SK-N-SH treated with all-trans-retinoic acid at 6 μM for 48 hours (cell line): ENCODE results near the gene MAPRE2.

Experiments used
- ATAC-seq: fragments of 200-7000 bp; cut with Tn5 transposase; 3 replicates; pipeline ENCODE4 v1.9.1; 2020; ENCODE audit warnings: mild to moderate bottlenecking, moderate library complexity
- ARNTL ChIP-seq: fragments of 450-650 bp; formaldehyde crosslinking; IDR thresholded peaks from 2 replicates; pipeline ENCODE4 v1.5.0; 2020; ENCODE audit warnings: low read depth, mild to moderate bottlenecking, moderate library complexity, borderline replicate concordance
- BACH2 ChIP-seq: fragments of 250-450 bp; sonication (Bioruptor Pico); IDR thresholded peaks from 2 replicates; pipeline ENCODE4 v1.9.0; 2021; ENCODE audit warnings: mild to moderate bottlenecking, borderline replicate concordance
- CSDC2 ChIP-seq: fragments of 250-450 bp; sonication (Bioruptor Pico); IDR thresholded peaks from 2 replicates; pipeline ENCODE4 v1.5.0; 2020; ENCODE audit warnings: mild to moderate bottlenecking, moderate library complexity
- GLIS3 ChIP-seq: fragments of 250-450 bp; sonication (Bioruptor Pico); IDR thresholded peaks from 2 replicates; pipeline ENCODE4 v1.5.0; 2020; ENCODE audit warnings: mild to moderate bottlenecking, moderate library complexity
- ISL1 ChIP-seq: fragments of 250-450 bp; sonication (Bioruptor Pico); IDR thresholded peaks from 2 replicates; pipeline ENCODE4 v2.1.2; 2022; ENCODE audit warnings: mild to moderate bottlenecking, moderate library complexity
- PPARA ChIP-seq: fragments of 250-450 bp; sonication (Bioruptor Pico); IDR thresholded peaks from 2 replicates; pipeline ENCODE4 v1.5.0; 2020; ENCODE audit warnings: mild to moderate bottlenecking, borderline replicate concordance
- SNAI2 ChIP-seq: fragments of 250-450 bp; sonication (Bioruptor Pico); IDR thresholded peaks from 2 replicates; pipeline ENCODE4 v1.5.0; 2020; ENCODE audit warnings: mild to moderate bottlenecking, moderate library complexity
- TCF4 ChIP-seq: fragments of 250-450 bp; sonication (Bioruptor Pico); IDR thresholded peaks from 2 replicates; pipeline ENCODE4 v1.8.0; 2021; ENCODE audit warnings: mild to moderate bottlenecking, moderate library complexity, borderline replicate concordance
- TOX ChIP-seq: fragments of 250-450 bp; sonication (Bioruptor Pico); IDR thresholded peaks from 2 replicates; pipeline ENCODE4 v1.8.0; 2021; ENCODE audit warnings: mild to moderate bottlenecking, moderate library complexity, borderline replicate concordance
- ZC3H10 ChIP-seq: fragments of 250-450 bp; sonication (Bioruptor Pico); IDR thresholded peaks from 2 replicates; pipeline ENCODE4 v1.5.1; 2021; ENCODE audit warnings: mild to moderate bottlenecking, moderate library complexity
- ZFP3 ChIP-seq: fragments of 250-450 bp; sonication (Bioruptor Pico); IDR thresholded peaks from 2 replicates; pipeline ENCODE4 v1.5.0; 2020; ENCODE audit warnings: mild to moderate bottlenecking, moderate library complexity
- ZNF565 ChIP-seq: fragments of 450-650 bp; formaldehyde crosslinking; conservative IDR thresholded peaks from 2 replicates; pipeline ENCODE4 v1.5.0; 2020; ENCODE audit warnings: low read depth, mild to moderate bottlenecking, moderate library complexity
- ZNF70 ChIP-seq: fragments of 450-650 bp; formaldehyde crosslinking; IDR thresholded peaks from 2 replicates; pipeline ENCODE4 v1.5.0; 2020; ENCODE audit warnings: mild to moderate bottlenecking, moderate library complexity
- ZNF8 ChIP-seq: fragments of 450-650 bp; formaldehyde crosslinking; IDR thresholded peaks from 2 replicates; pipeline ENCODE4 v1.5.0; 2020; ENCODE audit warnings: mild to moderate bottlenecking, moderate library complexity
- TF ChIP-seq, protein P1 (sequence below): fragments of 250-450 bp; sonication (Bioruptor Pico); IDR thresholded peaks from 2 replicates; pipeline ENCODE4 v1.5.0; 2020; ENCODE audit warnings: mild to moderate bottlenecking, moderate library complexity
- TF ChIP-seq, protein P2 (sequence below): fragments of 250-450 bp; sonication (Bioruptor Pico); IDR thresholded peaks from 2 replicates; pipeline ENCODE4 v1.5.1; 2020; ENCODE audit warnings: low read depth, mild to moderate bottlenecking, moderate library complexity
- TF ChIP-seq, protein P3 (sequence below): fragments of 250-450 bp; sonication (Bioruptor Pico); IDR thresholded peaks from 2 replicates; pipeline ENCODE4 v1.8.0; 2021; ENCODE audit warnings: low read depth, mild to moderate bottlenecking, moderate library complexity, borderline replicate concordance
- TF ChIP-seq, protein P4 (sequence below): fragments of 250-450 bp; sonication (Bioruptor Pico); IDR thresholded peaks from 2 replicates; pipeline ENCODE4 v1.5.1; 2021; ENCODE audit warnings: mild to moderate bottlenecking, moderate library complexity
- TF ChIP-seq, protein P5 (sequence below): fragments of 250-450 bp; sonication (Bioruptor Pico); IDR thresholded peaks from 2 replicates; pipeline ENCODE4 v1.8.0; 2020; ENCODE audit warnings: mild to moderate bottlenecking, moderate library complexity, borderline replicate concordance

Gene MAPRE2

DNA sequence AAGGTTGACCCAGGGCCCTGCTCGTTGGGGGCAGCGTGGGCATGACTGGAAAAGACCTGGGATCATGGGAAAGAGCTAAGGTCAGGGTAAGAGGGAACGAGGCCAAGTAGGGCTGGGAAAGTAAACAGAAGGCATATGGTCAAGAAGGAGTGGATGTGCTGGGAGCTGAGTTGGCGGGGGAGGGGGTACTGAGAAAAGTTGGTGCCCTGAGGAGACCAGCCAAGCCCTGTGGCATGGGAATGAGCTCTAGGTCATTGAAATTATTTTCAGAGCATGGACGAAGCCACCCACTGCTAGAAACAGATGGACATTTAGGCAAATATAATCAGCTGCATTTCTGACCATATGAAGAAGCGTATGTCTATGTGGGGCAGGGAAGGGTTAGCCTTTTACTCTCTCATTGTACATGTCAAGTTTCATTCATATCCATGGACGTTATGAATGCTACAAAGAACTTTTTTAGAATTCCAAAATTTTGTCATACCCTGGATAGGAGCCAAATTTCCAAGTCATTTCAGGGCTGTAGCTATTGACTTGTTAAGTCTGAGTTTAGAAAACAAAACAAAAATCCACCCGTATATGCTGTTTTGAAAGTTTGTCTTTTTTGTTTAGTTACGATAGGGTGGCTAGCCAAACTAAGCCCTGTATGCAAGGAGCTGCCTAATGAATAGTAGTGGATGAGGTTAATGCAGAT lies 19.1 kb downstream of the MAPRE2 start:
- no peak for ATAC-seq
- TF ChIP-seq ZFP3 (CRISPR knock-in tag) (no peak), ZNF70 (CRISPR knock-in tag) (no peak), GLIS3 (no peak), BACH2 (CRISPR knock-in tag) (no peak), ZNF8 (CRISPR knock-in tag) (no peak), ARNTL (CRISPR knock-in tag) (no peak), TOX (CRISPR knock-in tag) (no peak), ZC3H10 (CRISPR knock-in tag) (no peak), SNAI2 (CRISPR knock-in tag) (no peak), ISL1 (no peak), CSDC2 (CRISPR knock-in tag) (no peak), ZNF565 (CRISPR knock-in tag) (no peak), TCF4 (CRISPR knock-in tag) (no peak)
- TF ChIP-seq, protein P1, sequence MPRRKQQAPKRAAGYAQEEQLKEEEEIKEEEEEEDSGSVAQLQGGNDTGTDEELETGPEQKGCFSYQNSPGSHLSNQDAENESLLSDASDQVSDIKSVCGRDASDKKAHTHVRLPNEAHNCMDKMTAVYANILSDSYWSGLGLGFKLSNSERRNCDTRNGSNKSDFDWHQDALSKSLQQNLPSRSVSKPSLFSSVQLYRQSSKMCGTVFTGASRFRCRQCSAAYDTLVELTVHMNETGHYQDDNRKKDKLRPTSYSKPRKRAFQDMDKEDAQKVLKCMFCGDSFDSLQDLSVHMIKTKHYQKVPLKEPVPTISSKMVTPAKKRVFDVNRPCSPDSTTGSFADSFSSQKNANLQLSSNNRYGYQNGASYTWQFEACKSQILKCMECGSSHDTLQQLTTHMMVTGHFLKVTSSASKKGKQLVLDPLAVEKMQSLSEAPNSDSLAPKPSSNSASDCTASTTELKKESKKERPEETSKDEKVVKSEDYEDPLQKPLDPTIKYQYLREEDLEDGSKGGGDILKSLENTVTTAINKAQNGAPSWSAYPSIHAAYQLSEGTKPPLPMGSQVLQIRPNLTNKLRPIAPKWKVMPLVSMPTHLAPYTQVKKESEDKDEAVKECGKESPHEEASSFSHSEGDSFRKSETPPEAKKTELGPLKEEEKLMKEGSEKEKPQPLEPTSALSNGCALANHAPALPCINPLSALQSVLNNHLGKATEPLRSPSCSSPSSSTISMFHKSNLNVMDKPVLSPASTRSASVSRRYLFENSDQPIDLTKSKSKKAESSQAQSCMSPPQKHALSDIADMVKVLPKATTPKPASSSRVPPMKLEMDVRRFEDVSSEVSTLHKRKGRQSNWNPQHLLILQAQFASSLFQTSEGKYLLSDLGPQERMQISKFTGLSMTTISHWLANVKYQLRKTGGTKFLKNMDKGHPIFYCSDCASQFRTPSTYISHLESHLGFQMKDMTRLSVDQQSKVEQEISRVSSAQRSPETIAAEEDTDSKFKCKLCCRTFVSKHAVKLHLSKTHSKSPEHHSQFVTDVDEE (CRISPR knock-in tag), result no peak
- TF ChIP-seq, protein P2, sequence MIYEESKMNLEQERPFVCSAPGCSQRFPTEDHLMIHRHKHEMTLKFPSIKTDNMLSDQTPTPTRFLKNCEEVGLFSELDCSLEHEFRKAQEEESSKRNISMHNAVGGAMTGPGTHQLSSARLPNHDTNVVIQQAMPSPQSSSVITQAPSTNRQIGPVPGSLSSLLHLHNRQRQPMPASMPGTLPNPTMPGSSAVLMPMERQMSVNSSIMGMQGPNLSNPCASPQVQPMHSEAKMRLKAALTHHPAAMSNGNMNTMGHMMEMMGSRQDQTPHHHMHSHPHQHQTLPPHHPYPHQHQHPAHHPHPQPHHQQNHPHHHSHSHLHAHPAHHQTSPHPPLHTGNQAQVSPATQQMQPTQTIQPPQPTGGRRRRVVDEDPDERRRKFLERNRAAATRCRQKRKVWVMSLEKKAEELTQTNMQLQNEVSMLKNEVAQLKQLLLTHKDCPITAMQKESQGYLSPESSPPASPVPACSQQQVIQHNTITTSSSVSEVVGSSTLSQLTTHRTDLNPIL (CRISPR knock-in tag), result no peak
- TF ChIP-seq, protein P3, sequence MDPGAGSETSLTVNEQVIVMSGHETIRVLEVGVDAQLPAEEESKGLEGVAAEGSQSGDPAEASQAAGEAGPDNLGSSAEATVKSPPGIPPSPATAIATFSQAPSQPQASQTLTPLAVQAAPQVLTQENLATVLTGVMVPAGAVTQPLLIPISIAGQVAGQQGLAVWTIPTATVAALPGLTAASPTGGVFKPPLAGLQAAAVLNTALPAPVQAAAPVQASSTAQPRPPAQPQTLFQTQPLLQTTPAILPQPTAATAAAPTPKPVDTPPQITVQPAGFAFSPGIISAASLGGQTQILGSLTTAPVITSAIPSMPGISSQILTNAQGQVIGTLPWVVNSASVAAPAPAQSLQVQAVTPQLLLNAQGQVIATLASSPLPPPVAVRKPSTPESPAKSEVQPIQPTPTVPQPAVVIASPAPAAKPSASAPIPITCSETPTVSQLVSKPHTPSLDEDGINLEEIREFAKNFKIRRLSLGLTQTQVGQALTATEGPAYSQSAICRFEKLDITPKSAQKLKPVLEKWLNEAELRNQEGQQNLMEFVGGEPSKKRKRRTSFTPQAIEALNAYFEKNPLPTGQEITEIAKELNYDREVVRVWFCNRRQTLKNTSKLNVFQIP (CRISPR knock-in tag), result no peak
- TF ChIP-seq, protein P4, sequence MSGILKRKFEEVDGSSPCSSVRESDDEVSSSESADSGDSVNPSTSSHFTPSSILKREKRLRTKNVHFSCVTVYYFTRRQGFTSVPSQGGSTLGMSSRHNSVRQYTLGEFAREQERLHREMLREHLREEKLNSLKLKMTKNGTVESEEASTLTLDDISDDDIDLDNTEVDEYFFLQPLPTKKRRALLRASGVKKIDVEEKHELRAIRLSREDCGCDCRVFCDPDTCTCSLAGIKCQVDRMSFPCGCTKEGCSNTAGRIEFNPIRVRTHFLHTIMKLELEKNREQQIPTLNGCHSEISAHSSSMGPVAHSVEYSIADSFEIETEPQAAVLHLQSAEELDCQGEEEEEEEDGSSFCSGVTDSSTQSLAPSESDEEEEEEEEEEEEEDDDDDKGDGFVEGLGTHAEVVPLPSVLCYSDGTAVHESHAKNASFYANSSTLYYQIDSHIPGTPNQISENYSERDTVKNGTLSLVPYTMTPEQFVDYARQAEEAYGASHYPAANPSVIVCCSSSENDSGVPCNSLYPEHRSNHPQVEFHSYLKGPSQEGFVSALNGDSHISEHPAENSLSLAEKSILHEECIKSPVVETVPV, result no peak
- TF ChIP-seq, protein P5, sequence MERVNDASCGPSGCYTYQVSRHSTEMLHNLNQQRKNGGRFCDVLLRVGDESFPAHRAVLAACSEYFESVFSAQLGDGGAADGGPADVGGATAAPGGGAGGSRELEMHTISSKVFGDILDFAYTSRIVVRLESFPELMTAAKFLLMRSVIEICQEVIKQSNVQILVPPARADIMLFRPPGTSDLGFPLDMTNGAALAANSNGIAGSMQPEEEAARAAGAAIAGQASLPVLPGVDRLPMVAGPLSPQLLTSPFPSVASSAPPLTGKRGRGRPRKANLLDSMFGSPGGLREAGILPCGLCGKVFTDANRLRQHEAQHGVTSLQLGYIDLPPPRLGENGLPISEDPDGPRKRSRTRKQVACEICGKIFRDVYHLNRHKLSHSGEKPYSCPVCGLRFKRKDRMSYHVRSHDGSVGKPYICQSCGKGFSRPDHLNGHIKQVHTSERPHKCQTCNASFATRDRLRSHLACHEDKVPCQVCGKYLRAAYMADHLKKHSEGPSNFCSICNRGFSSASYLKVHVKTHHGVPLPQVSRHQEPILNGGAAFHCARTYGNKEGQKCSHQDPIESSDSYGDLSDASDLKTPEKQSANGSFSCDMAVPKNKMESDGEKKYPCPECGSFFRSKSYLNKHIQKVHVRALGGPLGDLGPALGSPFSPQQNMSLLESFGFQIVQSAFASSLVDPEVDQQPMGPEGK, result no peak

DNA sequence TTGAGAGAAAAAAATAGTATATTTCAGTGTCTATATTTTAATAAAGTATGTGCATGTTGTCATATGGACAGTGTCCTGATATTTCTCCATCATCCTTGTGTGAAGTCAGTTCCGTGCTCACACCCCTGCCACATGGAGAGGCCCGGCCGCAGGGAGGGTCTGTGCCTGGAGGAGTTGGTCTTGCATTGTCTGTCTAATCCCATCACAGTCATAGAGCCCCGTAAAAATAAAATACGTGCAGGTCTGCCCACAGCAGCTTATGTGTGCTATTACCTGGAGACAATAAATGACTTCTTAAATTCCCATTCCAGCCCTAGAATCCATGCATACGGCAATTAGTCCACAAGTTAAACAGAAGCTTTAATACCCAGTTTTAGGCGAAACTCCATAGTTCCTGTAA lies 20.1 kb downstream of the MAPRE2 start:
- TF ChIP-seq ZC3H10 (CRISPR knock-in tag), result no peak
- no peak for TF ChIP-seq PPARA (CRISPR knock-in tag)
- no peak for TF ChIP-seq BACH2 (CRISPR knock-in tag)
- no peak for TF ChIP-seq TOX (CRISPR knock-in tag)
- TF ChIP-seq, protein P3 (CRISPR knock-in tag), result no peak
- no peak for TF ChIP-seq CSDC2 (CRISPR knock-in tag)
- TF ChIP-seq TCF4 (CRISPR knock-in tag), result no peak
- TF ChIP-seq, protein P4, result no peak
- TF ChIP-seq ZNF70 (CRISPR knock-in tag), result no peak
- TF ChIP-seq, protein P1 (CRISPR knock-in tag), result no peak
- no peak for TF ChIP-seq ARNTL (CRISPR knock-in tag)
- TF ChIP-seq, protein P2 (CRISPR knock-in tag), result no peak
- ATAC-seq, result no peak
